ENCODE data around the gene CMSS1.

Gene CMSS1

GRCh38 chr3:100053951-100054620 lies 236.4 kb downstream of the CMSS1 start:
- no peak overlapping the region for H3K9ac ChIP-seq (ENCODE audit: insufficient read length, low read depth)
- peaks cover 1% of the 10 kb centered on the region for H3K4me1 ChIP-seq (ENCODE audit: insufficient read depth, insufficient read length)
- TF ChIP-seq YY1 (IDR thresholded peaks at IDR 0.05; ENCODE audit: insufficient read depth, insufficient read length) (no peak), ZNF274 (IDR thresholded peaks at IDR 0.05; ENCODE audit: low read depth, low read length) (no peak), SUZ12 (IDR thresholded peaks at IDR 0.05; ENCODE audit: extremely low read depth, insufficient read depth, insufficient read length) (no peak)
- no peak for DNase-seq (ENCODE audit: low read depth, low spot score)
- no peaks in the 10 kb centered on the region for H3K36me3 ChIP-seq (ENCODE audit: insufficient read depth, insufficient read length, low read length)
- H3K9me3 ChIP-seq (ENCODE audit: insufficient read depth, low read length): no peaks in the 10 kb centered on the region
- no peak overlapping the region for H3K4me3 ChIP-seq (ENCODE audit: insufficient read length, low read depth)
- no peaks in the 10 kb centered on the region for H3K27me3 ChIP-seq (ENCODE audit: insufficient read depth, insufficient read length)

- no peaks in the 10 kb centered on the region for H3K9me3 ChIP-seq (ENCODE audit: insufficient read depth, low read length)
- H3K4me1 ChIP-seq (ENCODE audit: insufficient read depth, insufficient read length): no peaks in the 10 kb centered on the region
- H3K27me3 ChIP-seq (ENCODE audit: insufficient read depth, insufficient read length): no peaks in the 10 kb centered on the region
- H3K9ac ChIP-seq (ENCODE audit: insufficient read length, low read depth): no peak overlapping the region
- DNase-seq (ENCODE audit: low read depth, low spot score): no peak
- TF ChIP-seq SUZ12 (IDR thresholded peaks at IDR 0.05; ENCODE audit: extremely low read depth, insufficient read depth, insufficient read length) (no peak), YY1 (IDR thresholded peaks at IDR 0.05; ENCODE audit: insufficient read depth, insufficient read length) (no peak), ZNF274 (IDR thresholded peaks at IDR 0.05; ENCODE audit: low read depth, low read length) (no peak)
- H3K4me3 ChIP-seq (ENCODE audit: insufficient read length, low read depth): no peak overlapping the region
- no peaks in the 10 kb centered on the region for H3K36me3 ChIP-seq (ENCODE audit: insufficient read depth, insufficient read length, low read length)
Measured at GRCh38 chr3:100057716-100058575, 240.3 kb downstream of the CMSS1 start.

GRCh38 chr3:100059472-100059871 lies 241.8 kb downstream of the CMSS1 start:
- Histone ChIP-seq H3K36me3 (ENCODE audit: insufficient read depth, insufficient read length, low read length) (no peaks in the 10 kb centered on the region), H3K27me3 (ENCODE audit: insufficient read depth, insufficient read length) (no peaks in the 10 kb centered on the region), H3K4me1 (ENCODE audit: insufficient read depth, insufficient read length) (no peaks in the 10 kb centered on the region), H3K4me3 (ENCODE audit: insufficient read length, low read depth) (no peak overlapping the region), H3K9ac (ENCODE audit: insufficient read length, low read depth) (no peak overlapping the region), H3K9me3 (ENCODE audit: insufficient read depth, low read length) (no peaks in the 10 kb centered on the region)
- DNase-seq (ENCODE audit: low read depth, low spot score): no peak
- no peak for TF ChIP-seq SUZ12 (IDR thresholded peaks at IDR 0.05; ENCODE audit: extremely low read depth, insufficient read depth, insufficient read length)
- TF ChIP-seq ZNF274 (IDR thresholded peaks at IDR 0.05; ENCODE audit: low read depth, low read length): no peak
- no peak for TF ChIP-seq YY1 (IDR thresholded peaks at IDR 0.05; ENCODE audit: insufficient read depth, insufficient read length)

GRCh38 chr3:100060685-100061484 lies 243.2 kb downstream of the CMSS1 start:
- H3K9ac ChIP-seq (ENCODE audit: insufficient read length, low read depth): no peak overlapping the region
- no peaks in the 10 kb centered on the region for H3K27me3 ChIP-seq (ENCODE audit: insufficient read depth, insufficient read length)
- TF ChIP-seq ZNF274 (IDR thresholded peaks at IDR 0.05; ENCODE audit: low read depth, low read length): no peak
- TF ChIP-seq SUZ12 (IDR thresholded peaks at IDR 0.05; ENCODE audit: extremely low read depth, insufficient read depth, insufficient read length): no peak
- TF ChIP-seq YY1 (IDR thresholded peaks at IDR 0.05; ENCODE audit: insufficient read depth, insufficient read length): no peak
- no peak for DNase-seq (ENCODE audit: low read depth, low spot score)
- no peaks in the 10 kb centered on the region for H3K4me1 ChIP-seq (ENCODE audit: insufficient read depth, insufficient read length)
- H3K36me3 ChIP-seq (ENCODE audit: insufficient read depth, insufficient read length, low read length): no peaks in the 10 kb centered on the region
- no peak overlapping the region for H3K4me3 ChIP-seq (ENCODE audit: insufficient read length, low read depth)
- no peaks in the 10 kb centered on the region for H3K9me3 ChIP-seq (ENCODE audit: insufficient read depth, low read length)

- Histone ChIP-seq H3K4me3 (ENCODE audit: insufficient read length, low read depth) (no peak overlapping the region), H3K36me3 (ENCODE audit: insufficient read depth, insufficient read length, low read length) (no peaks in the 10 kb centered on the region), H3K9me3 (ENCODE audit: insufficient read depth, low read length) (no peaks in the 10 kb centered on the region), H3K9ac (ENCODE audit: insufficient read length, low read depth) (no peak overlapping the region), H3K27me3 (ENCODE audit: insufficient read depth, insufficient read length) (no peaks in the 10 kb centered on the region), H3K4me1 (ENCODE audit: insufficient read depth, insufficient read length) (no peaks in the 10 kb centered on the region)
- DNase-seq (ENCODE audit: low read depth, low spot score): no peak
- no peak for TF ChIP-seq YY1 (IDR thresholded peaks at IDR 0.05; ENCODE audit: insufficient read depth, insufficient read length)
- no peak for TF ChIP-seq ZNF274 (IDR thresholded peaks at IDR 0.05; ENCODE audit: low read depth, low read length)
- no peak for TF ChIP-seq SUZ12 (IDR thresholded peaks at IDR 0.05; ENCODE audit: extremely low read depth, insufficient read depth, insufficient read length)
Measured at GRCh38 chr3:100062665-100063064, 245.0 kb downstream of the CMSS1 start.

- H3K36me3 ChIP-seq (ENCODE audit: insufficient read depth, insufficient read length, low read length): no peaks in the 10 kb centered on the region
Measured at GRCh38 chr3:100063929-100064461, 246.3 kb downstream of the CMSS1 start.

More at GRCh38 chr3:100063929-100064461, 246.3 kb downstream of the CMSS1 start:
- TF ChIP-seq YY1 (IDR thresholded peaks at IDR 0.05; ENCODE audit: insufficient read depth, insufficient read length) (no peak), SUZ12 (IDR thresholded peaks at IDR 0.05; ENCODE audit: extremely low read depth, insufficient read depth, insufficient read length) (no peak), ZNF274 (IDR thresholded peaks at IDR 0.05; ENCODE audit: low read depth, low read length) (no peak)
- Histone ChIP-seq H3K9me3 (ENCODE audit: insufficient read depth, low read length) (no peaks in the 10 kb centered on the region), H3K27me3 (ENCODE audit: insufficient read depth, insufficient read length) (no peaks in the 10 kb centered on the region), H3K9ac (ENCODE audit: insufficient read length, low read depth) (no peak overlapping the region), H3K4me3 (ENCODE audit: insufficient read length, low read depth) (no peak overlapping the region), H3K4me1 (ENCODE audit: insufficient read depth, insufficient read length) (no peaks in the 10 kb centered on the region)
- DNase-seq (ENCODE audit: low read depth, low spot score): no peak
